GM23248 (cell line): ENCODE data around the gene ITGB2. TPM values are rescaled to one million over a fixed set of nuclear protein-coding genes. Genes with fewer than 3 reads are reported as not detected.

Experiments used
- DNase-seq: peaks from one replicate; pipeline ENCODE4 v3.0.0-alpha.2; 2015
- H2AFZ ChIP-seq: fragments of 200-600 bp; sonication (generic); 2 replicates; pipeline ENCODE4 v1.6.1; 2016; ENCODE audit warnings: antibody characterized with exemption
- H3F3A ChIP-seq: fragments of 200-600 bp; sonication (generic); 2 replicates; pipeline ENCODE4 v1.6.1; 2016; ENCODE audit warnings: mild to moderate bottlenecking, antibody characterized with exemption, mixed run types; ENCODE audit not compliant: insufficient read depth
- H3K27ac ChIP-seq: fragments of 200-600 bp; sonication (generic); 2 replicates; pipeline ENCODE4 v1.5.1; 2016; ENCODE audit warnings: mild to moderate bottlenecking
- H3K27me3 ChIP-seq: fragments of 200-600 bp; sonication (generic); replicated peaks from 2 replicates; pipeline ENCODE4 v1.6.1; 2016; ENCODE audit warnings: mild to moderate bottlenecking; ENCODE audit not compliant: insufficient read depth
- H3K36me3 ChIP-seq: fragments of 200-600 bp; sonication (generic); 2 replicates; pipeline ENCODE4 v1.6.1; 2016; ENCODE audit warnings: low read depth, mild to moderate bottlenecking
- H3K4me1 ChIP-seq: fragments of 200-600 bp; sonication (generic); 2 replicates; pipeline ENCODE4 v1.6.1; 2016; ENCODE audit warnings: mild to moderate bottlenecking; ENCODE audit not compliant: insufficient read depth
- H3K4me2 ChIP-seq: fragments of 200-600 bp; sonication (generic); one replicate; pipeline ENCODE4 v1.6.1; 2016; ENCODE audit warnings: mild to moderate bottlenecking; ENCODE audit not compliant: unreplicated experiment
- H3K4me3 ChIP-seq: fragments of 200-600 bp; sonication (generic); 2 replicates; pipeline ENCODE4 v1.5.1; 2016; ENCODE audit warnings: mild to moderate bottlenecking
- H3K79me2 ChIP-seq: fragments of 200-600 bp; sonication (generic); 2 replicates; pipeline ENCODE4 v1.6.1; 2016; ENCODE audit warnings: mild to moderate bottlenecking; ENCODE audit not compliant: insufficient read depth
- H3K9ac ChIP-seq: fragments of 200-600 bp; sonication (generic); 2 replicates; pipeline ENCODE4 v1.6.1; 2016; ENCODE audit warnings: mild to moderate bottlenecking
- H3K9me2 ChIP-seq: fragments of 200-600 bp; sonication (generic); 2 replicates; pipeline ENCODE4 v1.6.1; 2016; ENCODE audit warnings: mixed run types, mild to moderate bottlenecking, moderate library complexity; ENCODE audit not compliant: insufficient read depth
- H3K9me3 ChIP-seq: fragments of 200-600 bp; sonication (generic); one replicate; pipeline ENCODE4 v1.6.1; 2017; ENCODE audit warnings: low read depth
- H4K20me1 ChIP-seq: fragments of 200-600 bp; sonication (generic); 2 replicates; pipeline ENCODE4 v1.6.0; 2016; ENCODE audit not compliant: insufficient read depth
- EZH2 ChIP-seq: fragments of 200-600 bp; sonication (generic); IDR thresholded peaks from 2 replicates; pipeline ENCODE4 v1.6.1; 2018; ENCODE audit warnings: antibody characterized with exemption, mild to moderate bottlenecking; ENCODE audit not compliant: insufficient read depth, poor library complexity, severe bottlenecking
- EZH2phosphoT487 ChIP-seq: fragments of 200-600 bp; sonication (generic); IDR thresholded peaks from 2 replicates; pipeline ENCODE4 v1.6.1; 2018; ENCODE audit warnings: antibody characterized with exemption, moderate library complexity, mild to moderate bottlenecking, low read depth; ENCODE audit not compliant: insufficient read depth
- WGBS, 2 experiments: methylation state at CpG; one replicate each; pipeline ENCODE4 v1.1.6; 2015 to 2017; ENCODE audit warnings: low lambda C conversion rate in 2 of 2, low coverage in 1 of 2; ENCODE audit errors: missing lambda C conversion rate in 2 of 2; 5-methylcytosine and 5-hydroxymethylcytosine counted together
- in situ Hi-C: fragments of 300-500 bp; cut with MboI; formaldehyde crosslinking; loops from 2 replicates; pipeline ENCODE4 v1.15.0; 2020
- polyA plus RNA-seq: library from polyadenylated mRNA; unstranded; fragments of >200 nt; fragmentation: Nextera tagmentation; extraction: Ambion mirVana; gene quantifications from 2 replicates; pipeline ENCODE4 v1.2.1, GENCODE V29; 2016
- total RNA-seq: library from RNA; depleted of rRNA; stranded (reverse); fragments of >200 nt; shearing (Covaris generic); gene quantifications from 2 replicates; pipeline ENCODE4 v1.2.3, GENCODE V29; 2014

The ITGB2 gene
- total and polyA plus RNA-seq, 2 experiments from 2014 or later = 1.3 to 2.2 TPM

GRCh38 chr21:44958471-44959191 lies 37.9 kb upstream of the ITGB2 start:
- Histone ChIP-seq H3K9me2 (no peaks in the 10 kb centered on the region), H3K9ac (peak overlapping the region; percentile 49), H3K9me3 (no peaks in the 10 kb centered on the region), H3K79me2 (peaks cover 64% of the 10 kb centered on the region), H3K4me1 (peaks cover 31% of the 10 kb centered on the region), H3K27me3 (no peaks in the 10 kb centered on the region), H2AFZ (no peak overlapping the region), H3F3A (peaks cover 24% of the 10 kb centered on the region), H3K4me3 (0 out of 2 replicates have a peak overlapping the region, but pooled peaks have one; percentile 4), H3K36me3 (peaks cover 2% of the 10 kb centered on the region), H3K4me2 (peak overlapping the region; percentile 50), H3K27ac (peak overlapping the region; percentile 42), H4K20me1 (no peaks in the 10 kb centered on the region)
- TF ChIP-seq EZH2phosphoT487 (no peak), EZH2 (no peak)
- DNase-seq = peak; percentile 74
- WGBS, 2 experiments = 38 to 44% methylated on average over 18 to 28 of the region's 28 CpGs
- in situ Hi-C loops = no loop called here

- Histone ChIP-seq H3K4me1 (peaks cover 25% of the 10 kb centered on the region), H3K9me3 (no peaks in the 10 kb centered on the region), H3K36me3 (no peaks in the 10 kb centered on the region; the same call in 1 of the 2 replicates), H4K20me1 (no peaks in the 10 kb centered on the region), H3K27me3 (no peaks in the 10 kb centered on the region), H3K79me2 (peaks cover 65% of the 10 kb centered on the region), H3K9ac (peak overlapping the region; percentile 49; the same call in 1 of the 2 replicates), H3K27ac (no peak overlapping the region), H3K4me2 (no peak overlapping the region), H2AFZ (no peak overlapping the region), H3F3A (peaks cover 17% of the 10 kb centered on the region), H3K9me2 (no peaks in the 10 kb centered on the region), H3K4me3 (no peak overlapping the region)
- TF ChIP-seq EZH2 (no peak), EZH2phosphoT487 (no peak)
- no peak for DNase-seq
- 87 to 89% methylated on average over 26 of the region's 26 CpGs for WGBS, 2 experiments
- in situ Hi-C loops = no loop called here
Observed at GRCh38 chr21:44957901-44958451, 37.3 kb upstream of the ITGB2 start.

- in situ Hi-C loops = no loop called here
- H3K79me2 ChIP-seq = peaks cover 72% of the 10 kb centered on the region
Observed at GRCh38 chr21:44957047-44957831, 36.5 kb upstream of the ITGB2 start.

GRCh38 chr21:44956356-44957046 lies 35.8 kb upstream of the ITGB2 start:
- H3K4me2 ChIP-seq = no peak overlapping the region
- in situ Hi-C loops = no loop called here
- H3K79me2 ChIP-seq = peaks cover 73% of the 10 kb centered on the region
- peaks cover 12% of the 10 kb centered on the region for H3K4me1 ChIP-seq
- no peaks in the 10 kb centered on the region; the same call in 1 of the 2 replicates for H3K36me3 ChIP-seq
- H3K27ac ChIP-seq = no peak overlapping the region
- no peaks in the 10 kb centered on the region for H3K9me3 ChIP-seq
- no peaks in the 10 kb centered on the region for H4K20me1 ChIP-seq
- H2AFZ ChIP-seq = no peak overlapping the region
- H3K9me2 ChIP-seq = no peaks in the 10 kb centered on the region
- no peak for DNase-seq
- H3K9ac ChIP-seq = no peak overlapping the region
- H3F3A ChIP-seq = peaks cover 4% of the 10 kb centered on the region; the same call in 1 of the 2 replicates
- H3K4me3 ChIP-seq = no peak overlapping the region
- TF ChIP-seq EZH2phosphoT487 (no peak), EZH2 (no peak)
- WGBS, 2 experiments = 97 to 98% methylated on average over 32 to 35 of the region's 35 CpGs
- no peaks in the 10 kb centered on the region for H3K27me3 ChIP-seq

More at GRCh38 chr21:44957047-44957831, 36.5 kb upstream of the ITGB2 start:
- H4K20me1 ChIP-seq = no peaks in the 10 kb centered on the region
- no peak overlapping the region for H3K27ac ChIP-seq
- 91% methylated on average over 22 of the region's 22 CpGs for WGBS, 2 experiments
- peaks cover 11% of the 10 kb centered on the region for H3F3A ChIP-seq
- H3K9ac ChIP-seq = no peak overlapping the region
- no peak for DNase-seq
- no peaks in the 10 kb centered on the region for H3K9me2 ChIP-seq
- H3K36me3 ChIP-seq = no peaks in the 10 kb centered on the region; the same call in 1 of the 2 replicates
- H3K27me3 ChIP-seq = no peaks in the 10 kb centered on the region
- TF ChIP-seq EZH2 (no peak), EZH2phosphoT487 (no peak)
- no peak overlapping the region for H3K4me3 ChIP-seq
- H3K4me1 ChIP-seq = peaks cover 20% of the 10 kb centered on the region
- no peaks in the 10 kb centered on the region for H3K9me3 ChIP-seq
- H3K4me2 ChIP-seq = no peak overlapping the region
- H2AFZ ChIP-seq = no peak overlapping the region
